Smooth muscle cell (in vitro differentiated cells): ENCODE data around the gene MAD1L1. TPM values are rescaled to one million over a fixed set of nuclear protein-coding genes. Genes with fewer than 3 reads are reported as not detected.

Experiments
- DNase-seq: peaks from one replicate; lab custom pipeline; 2025; ENCODE audit not compliant: unreplicated experiment; lab: John Stamatoyannopoulos, UW
- H2AFZ ChIP-seq: fragments of 200-600 bp; sonication (generic); 2 replicates; pipeline ENCODE4 v1.6.0; 2016; ENCODE audit warnings: antibody characterized with exemption, low read depth, mild to moderate bottlenecking
- H3F3A ChIP-seq: fragments of 200-600 bp; sonication (generic); 2 replicates; pipeline ENCODE4 v1.6.0; 2017; ENCODE audit warnings: antibody characterized with exemption, low read depth
- H3K27ac ChIP-seq: fragments of 200-600 bp; sonication (generic); 2 replicates; pipeline ENCODE4 v1.5.1; 2016; ENCODE audit warnings: low read depth, mild to moderate bottlenecking
- H3K27me3 ChIP-seq: fragments of 200-600 bp; sonication (generic); 2 replicates; pipeline ENCODE4 v1.6.1; 2016; ENCODE audit warnings: low read depth, mild to moderate bottlenecking
- H3K36me3 ChIP-seq: fragments of 200-600 bp; sonication (generic); 2 replicates; pipeline ENCODE4 v1.5.1; 2016; ENCODE audit warnings: low read depth
- H3K4me1 ChIP-seq: fragments of 200-600 bp; sonication (generic); 2 replicates; pipeline ENCODE4 v1.5.1; 2016; ENCODE audit warnings: low read depth
- H3K4me2 ChIP-seq: fragments of 200-600 bp; sonication (generic); 2 replicates; pipeline ENCODE4 v1.6.0; 2016; ENCODE audit warnings: mild to moderate bottlenecking
- H3K4me3 ChIP-seq: fragments of 200-600 bp; sonication (generic); 2 replicates; pipeline ENCODE4 v1.5.1; 2016; ENCODE audit warnings: mild to moderate bottlenecking
- H3K79me2 ChIP-seq: fragments of 200-600 bp; sonication (generic); 2 replicates; pipeline ENCODE4 v1.6.0; 2016; ENCODE audit warnings: low read depth, mild to moderate bottlenecking
- H3K9ac ChIP-seq: fragments of 200-600 bp; sonication (generic); 2 replicates; pipeline ENCODE4 v1.6.0; 2016; ENCODE audit warnings: low read depth
- H3K9me3 ChIP-seq: fragments of 200-600 bp; sonication (generic); replicated peaks from 2 replicates; pipeline ENCODE4 v1.5.1; 2016; ENCODE audit warnings: low read depth
- H4K20me1 ChIP-seq: fragments of 200-600 bp; sonication (generic); 2 replicates; pipeline ENCODE4 v1.6.0; 2016; ENCODE audit warnings: low read depth
- CTCF ChIP-seq: fragments of 200-600 bp; sonication (generic); IDR thresholded peaks from 2 replicates; pipeline ENCODE4 v1.5.1; 2017; ENCODE audit warnings: borderline replicate concordance, mild to moderate bottlenecking, antibody characterized with exemption; ENCODE audit not compliant: insufficient read depth, poor library complexity, severe bottlenecking
- WGBS: methylation state at CpG from one replicate; pipeline ENCODE4 v1.1.7; 2016; ENCODE audit warnings: low lambda C conversion rate; 5-methylcytosine and 5-hydroxymethylcytosine counted together
- polyA plus RNA-seq: library from polyadenylated mRNA; unstranded; fragments of >200 nt; fragmentation: Nextera tagmentation; extraction: Ambion mirVana; gene quantifications from 2 replicates; pipeline ENCODE4 v1.2.1, GENCODE V29; 2016
- total RNA-seq: library from RNA; depleted of rRNA; stranded (reverse); fragments of >200 nt; gene quantifications from 2 replicates; pipeline ENCODE4 v1.2.3, GENCODE V29; 2014

Gene MAD1L1
- total and polyA plus RNA-seq, 2 experiments from 2014 or later, result 33.4 to 60.7 TPM

GRCh38 chr7:1902231-1902855, 330.4 kb downstream of the MAD1L1 start:
- Histone ChIP-seq H3K27ac (no peak overlapping the region), H3F3A (no peaks in the 10 kb centered on the region), H3K27me3 (no peaks in the 10 kb centered on the region), H3K4me2 (no peak overlapping the region), H2AFZ (no peak overlapping the region), H3K9me3 (no peaks in the 10 kb centered on the region), H3K9ac (no peak overlapping the region), H4K20me1 (no peaks in the 10 kb centered on the region), H3K4me3 (no peak overlapping the region), H3K36me3 (no peaks in the 10 kb centered on the region), H3K4me1 (no peaks in the 10 kb centered on the region), H3K79me2 (no peaks in the 10 kb centered on the region)
- DNase-seq, result no peak
- TF ChIP-seq CTCF, result no peak
- WGBS, result 89% methylated on average over 26 of the region's 26 CpGs

GRCh38 chr7:1901431-1902210, 331.1 kb downstream of the MAD1L1 start:
- H3K4me3 ChIP-seq, result no peak overlapping the region
- H3K9ac ChIP-seq, result no peak overlapping the region
- no peaks in the 10 kb centered on the region for H3K79me2 ChIP-seq
- no peak overlapping the region for H3K4me2 ChIP-seq
- H3K27me3 ChIP-seq, result no peaks in the 10 kb centered on the region
- H3F3A ChIP-seq, result no peaks in the 10 kb centered on the region
- no peak overlapping the region for H2AFZ ChIP-seq
- 96% methylated on average over 17 of the region's 18 CpGs for WGBS
- no peak for TF ChIP-seq CTCF
- no peaks in the 10 kb centered on the region for H4K20me1 ChIP-seq
- no peaks in the 10 kb centered on the region for H3K9me3 ChIP-seq
- no peaks in the 10 kb centered on the region for H3K4me1 ChIP-seq
- no peak overlapping the region for H3K27ac ChIP-seq
- H3K36me3 ChIP-seq, result no peaks in the 10 kb centered on the region
- DNase-seq, result no peak

- Histone ChIP-seq H2AFZ (no peak overlapping the region), H3K27ac (no peak overlapping the region), H3K4me1 (no peaks in the 10 kb centered on the region), H3K79me2 (no peaks in the 10 kb centered on the region), H3K36me3 (no peaks in the 10 kb centered on the region), H3K9ac (no peak overlapping the region), H3K4me3 (no peak overlapping the region), H3K27me3 (no peaks in the 10 kb centered on the region), H3K9me3 (no peaks in the 10 kb centered on the region), H3K4me2 (no peak overlapping the region), H4K20me1 (no peaks in the 10 kb centered on the region), H3F3A (no peaks in the 10 kb centered on the region)
- WGBS, result 95% methylated on average over 13 of the region's 13 CpGs
- TF ChIP-seq CTCF, result no peak
- no peak for DNase-seq
These were observed 331.9 kb downstream of the MAD1L1 start for GRCh38 chr7:1900847-1901246.
